Measurements from ENCODE around the gene RGMA. TPM values are rescaled to one million over a fixed set of nuclear protein-coding genes. Genes with fewer than 3 reads are reported as not detected.
A peak's percentile ranks its signal among the peaks of the same experiment; 100 is the strongest.

The RGMA gene
- total RNA-seq, 1 donor from 2014 or later = 16.5 TPM

- DNase-seq (ENCODE audit: low spot score) = peak; percentile 88
Observed at GRCh38 chr15:93035953-93036810, 52.8 kb downstream of the RGMA start.

- DNase-seq (ENCODE audit: low spot score) = peak; percentile 77
Observed at GRCh38 chr15:93035092-93035915, 53.7 kb downstream of the RGMA start.

GRCh38 chr15:93034512-93034911, 54.5 kb downstream of the RGMA start:
- DNase-seq (ENCODE audit: low spot score) = peak; percentile 57

GRCh38 chr15:93033434-93034045, 55.5 kb downstream of the RGMA start:
- DNase-seq (ENCODE audit: low spot score) = peak; percentile 67

GRCh38 chr15:93032515-93033206, 56.4 kb downstream of the RGMA start:
- DNase-seq (ENCODE audit: low spot score) = peak; percentile 74

GRCh38 chr15:93031557-93032384, 57.2 kb downstream of the RGMA start:
- DNase-seq (ENCODE audit: low spot score) = peak; percentile 57

- no peak for DNase-seq (ENCODE audit: low spot score)
Observed at GRCh38 chr15:93031103-93031464, 57.9 kb downstream of the RGMA start.

GRCh38 chr15:93030430-93031102, 58.4 kb downstream of the RGMA start:
- DNase-seq (ENCODE audit: low spot score) = no peak

- DNase-seq (ENCODE audit: low spot score) = no peak
Observed at GRCh38 chr15:93029836-93030429, 59.1 kb downstream of the RGMA start.

- no peak for DNase-seq (ENCODE audit: low spot score)
Observed at GRCh38 chr15:93029214-93029835, 59.7 kb downstream of the RGMA start.

GRCh38 chr15:93028632-93029213, 60.3 kb downstream of the RGMA start:
- DNase-seq (ENCODE audit: low spot score) = no peak

- DNase-seq (ENCODE audit: low spot score) = no peak
Observed at GRCh38 chr15:93028111-93028631, 60.8 kb downstream of the RGMA start.

GRCh38 chr15:93027413-93027812, 61.6 kb downstream of the RGMA start:
- no peak for DNase-seq (ENCODE audit: low spot score)

GRCh38 chr15:93026380-93026817, 62.6 kb downstream of the RGMA start:
- DNase-seq (ENCODE audit: low spot score) = no peak

GRCh38 chr15:93025625-93025982, 63.4 kb downstream of the RGMA start:
- no peak for DNase-seq (ENCODE audit: low spot score)

GRCh38 chr15:93024716-93025624, 64.0 kb downstream of the RGMA start:
- DNase-seq (ENCODE audit: low spot score) = no peak

GRCh38 chr15:93024293-93024692, 64.7 kb downstream of the RGMA start:
- DNase-seq (ENCODE audit: low spot score) = no peak

Data from mesenteric fat pad (tissue), 1 donor.